ENCODE measurements around the gene UQCRHL.

- no peak for TF ChIP-seq CTCF (IDR thresholded peaks at IDR 0.05)
- no peak for TF ChIP-seq POLR2A (IDR thresholded peaks at IDR 0.05)
Observed at GRCh38 chr1:15802234-15802965, 5.0 kb downstream of the UQCRHL start.
